SU-DHL-6 (cell line): ENCODE results near the gene TMEM190.

Experiments
- H2AFZ ChIP-seq: fragments of 200-600 bp; sonication (generic); 2 replicates; pipeline ENCODE4 v1.6.1; 2014; ENCODE audit warnings: low read depth, mild to moderate bottlenecking, moderate library complexity, mixed read lengths, antibody characterized with exemption, low read length; ENCODE audit not compliant: severe bottlenecking
- H3F3A ChIP-seq: fragments of 200-600 bp; shearing (Covaris generic); 2 replicates; pipeline ENCODE4 v1.6.0; 2016; ENCODE audit warnings: antibody characterized with exemption, mild to moderate bottlenecking; ENCODE audit not compliant: insufficient read depth
- H3K27ac ChIP-seq: fragments of 200-600 bp; sonication (generic); 2 replicates; pipeline ENCODE4 v1.5.1; 2016; ENCODE audit warnings: low read depth, mild to moderate bottlenecking, low read length, moderate library complexity, mixed read lengths
- H3K27me3 ChIP-seq: fragments of 200-600 bp; sonication (generic), shearing (Covaris generic); 2 replicates; pipeline ENCODE4 v1.6.0; 2014; ENCODE audit warnings: mild to moderate bottlenecking, low read length
- H3K36me3 ChIP-seq: fragments of 200-600 bp; sonication (generic); 2 replicates; pipeline ENCODE4 v1.6.1; 2014; ENCODE audit warnings: mild to moderate bottlenecking, low read length, mixed read lengths
- H3K4me2 ChIP-seq: fragments of 300-600, 200-600 bp; shearing (Covaris generic), sonication (generic); 2 replicates; pipeline ENCODE4 v1.6.0; 2014; ENCODE audit warnings: low read length, low read depth, mild to moderate bottlenecking; ENCODE audit not compliant: poor library complexity, severe bottlenecking
- H3K4me3 ChIP-seq: fragments of 200-600 bp; sonication (generic); 2 replicates; pipeline ENCODE4 v1.5.1; 2014; ENCODE audit warnings: antibody characterized with exemption, low read length, mild to moderate bottlenecking, mixed read lengths; ENCODE audit not compliant: insufficient read depth, poor library complexity, severe bottlenecking
- H3K79me2 ChIP-seq: fragments of 200-600 bp; sonication (generic); 2 replicates; pipeline ENCODE4 v1.6.1; 2014; ENCODE audit warnings: mild to moderate bottlenecking, low read length, moderate library complexity; ENCODE audit not compliant: insufficient read depth
- H3K9ac ChIP-seq: fragments of 200-600 bp; sonication (generic); 2 replicates; pipeline ENCODE4 v1.7.0; 2014; ENCODE audit warnings: mild to moderate bottlenecking, low read length
- H3K9me2 ChIP-seq: fragments of 200-600 bp; sonication (generic); replicated peaks from 2 replicates; pipeline ENCODE4 v1.6.1; 2014; ENCODE audit warnings: low read length; ENCODE audit not compliant: insufficient read depth
- H3K9me3 ChIP-seq: fragments of 200-600 bp; sonication (generic); 2 replicates; pipeline ENCODE4 v1.6.1; 2014; ENCODE audit warnings: low read length, mixed read lengths; ENCODE audit not compliant: insufficient read depth
- H4K20me1 ChIP-seq: fragments of 200-600 bp; sonication (generic); 2 replicates; pipeline ENCODE4 v1.6.1; 2014; ENCODE audit warnings: low read depth, mild to moderate bottlenecking, antibody characterized with exemption, low read length, moderate library complexity, mixed read lengths
- CTCF ChIP-seq: fragments of 200-600 bp; sonication (generic); IDR thresholded peaks from one replicate; pipeline ENCODE4 v1.5.1; 2017; ENCODE audit warnings: antibody characterized with exemption, mild to moderate bottlenecking, low read length, moderate library complexity; ENCODE audit not compliant: insufficient read depth, poor library complexity, severe bottlenecking
- EZH2phosphoT487 ChIP-seq: fragments of 200-600 bp; sonication (generic), shearing (Covaris generic); conservative IDR thresholded peaks from 2 replicates; pipeline ENCODE4 v1.6.1; 2018; ENCODE audit warnings: mild to moderate bottlenecking, antibody characterized with exemption, low read length, moderate library complexity, mixed read lengths

TMEM190 gene

GRCh38 chr19:55368701-55369563 is 7.7 kb upstream of the TMEM190 start:
- no peaks in the 10 kb centered on the region for H4K20me1 ChIP-seq
- H3K9ac ChIP-seq, result no peak overlapping the region
- H3K9me3 ChIP-seq, result no peaks in the 10 kb centered on the region
- TF ChIP-seq EZH2phosphoT487 (no peak), CTCF (no peak)
- no peak overlapping the region for H3K4me3 ChIP-seq
- no peak overlapping the region for H3K4me2 ChIP-seq
- H3K79me2 ChIP-seq, result no peaks in the 10 kb centered on the region
- H3K27me3 ChIP-seq, result no peaks in the 10 kb centered on the region
- H2AFZ ChIP-seq, result no peak overlapping the region
- no peak overlapping the region for H3K27ac ChIP-seq
- no peaks in the 10 kb centered on the region for H3K36me3 ChIP-seq
- no peaks in the 10 kb centered on the region for H3K9me2 ChIP-seq
- no peaks in the 10 kb centered on the region for H3F3A ChIP-seq

GRCh38 chr19:55369653-55370304 is 6.8 kb upstream of the TMEM190 start:
- no peaks in the 10 kb centered on the region for H3K79me2 ChIP-seq
- no peaks in the 10 kb centered on the region for H3F3A ChIP-seq
- H3K4me3 ChIP-seq, result no peak overlapping the region
- no peak overlapping the region for H2AFZ ChIP-seq
- TF ChIP-seq CTCF (no peak), EZH2phosphoT487 (no peak)
- no peaks in the 10 kb centered on the region for H3K9me3 ChIP-seq
- no peak overlapping the region for H3K27ac ChIP-seq
- H3K36me3 ChIP-seq, result no peaks in the 10 kb centered on the region
- H3K9ac ChIP-seq, result no peak overlapping the region
- H3K4me2 ChIP-seq, result no peak overlapping the region
- no peaks in the 10 kb centered on the region for H3K9me2 ChIP-seq
- no peaks in the 10 kb centered on the region for H3K27me3 ChIP-seq
- H4K20me1 ChIP-seq, result no peaks in the 10 kb centered on the region

GRCh38 chr19:55370305-55370988 is 6.2 kb upstream of the TMEM190 start, which contains the start of gene IL11:
IL11 (minus strand) TSS chr19:55370463; CDS start chr19:55370310, 153 bp downstream.
- H3K27me3 ChIP-seq, result no peaks in the 10 kb centered on the region
- H3K9me2 ChIP-seq, result no peaks in the 10 kb centered on the region
- no peaks in the 10 kb centered on the region for H3F3A ChIP-seq
- no peak within 1 kb of the TSS for H2AFZ ChIP-seq
- H3K27ac ChIP-seq, result no peak within 1 kb of the TSS
- H3K36me3 ChIP-seq, result no peaks in the 10 kb centered on the region
- no peak within 1 kb of the TSS for H3K4me2 ChIP-seq
- H3K4me3 ChIP-seq, result no peak within 1 kb of the TSS
- TF ChIP-seq EZH2phosphoT487 (no peak), CTCF (no peak)
- H3K9ac ChIP-seq, result no peak within 1 kb of the TSS
- H4K20me1 ChIP-seq, result no peaks in the 10 kb centered on the region
- H3K79me2 ChIP-seq, result no peaks in the 10 kb centered on the region
- H3K9me3 ChIP-seq, result no peaks in the 10 kb centered on the region
